NCI-H524 (cell line): ENCODE results near the gene ESRRG.

Experiments
- DNase-seq, 2 experiments: peaks; one replicate each; lab custom pipeline; 2025; lab: John Stamatoyannopoulos, UW

ESRRG gene

GRCh38 chr1:216630532-216630931, 92.7 kb downstream of the ESRRG start:
- DNase-seq: no peak

- no peak for DNase-seq
Observed at GRCh38 chr1:216627252-216627651, 96.0 kb downstream of the ESRRG start.

GRCh38 chr1:216626394-216627067, 96.7 kb downstream of the ESRRG start:
- DNase-seq: no peak

- DNase-seq: peak; percentile 82 to 95
Observed at GRCh38 chr1:216621536-216621935, 101.7 kb downstream of the ESRRG start.

GRCh38 chr1:216617081-216617875, 106.0 kb downstream of the ESRRG start:
- peak; percentile 5 to 12 for DNase-seq

GRCh38 chr1:216616425-216616824, 106.8 kb downstream of the ESRRG start:
- DNase-seq: no peak

GRCh38 chr1:216614011-216614934, 109.0 kb downstream of the ESRRG start:
- no peak for DNase-seq

GRCh38 chr1:216612291-216612690, 110.9 kb downstream of the ESRRG start:
- no peak for DNase-seq

- DNase-seq: no peak
Observed at GRCh38 chr1:216607067-216607697, 116.0 kb downstream of the ESRRG start.

- DNase-seq: no peak
Observed at GRCh38 chr1:216606047-216606637, 117.1 kb downstream of the ESRRG start.

- peak; percentile 45 to 80 for DNase-seq
Observed at GRCh38 chr1:216604771-216605170, 118.5 kb downstream of the ESRRG start.

GRCh38 chr1:216600730-216601609, 122.3 kb downstream of the ESRRG start:
- DNase-seq: peak; percentile 33 to 69

GRCh38 chr1:216599851-216600250, 123.4 kb downstream of the ESRRG start:
- peak; percentile 36 to 74 for DNase-seq

- no peak for DNase-seq
Observed at GRCh38 chr1:216598448-216598847, 124.8 kb downstream of the ESRRG start.

GRCh38 chr1:216596281-216596862, 126.9 kb downstream of the ESRRG start:
- DNase-seq: peak in 1 of 2 experiments; percentile 14

GRCh38 chr1:216587715-216588114, 135.5 kb downstream of the ESRRG start:
- no peak for DNase-seq

- no peak for DNase-seq
Observed at GRCh38 chr1:216582151-216582550, 141.1 kb downstream of the ESRRG start.

GRCh38 chr1:216580538-216581057, 142.6 kb downstream of the ESRRG start:
- DNase-seq: no peak

GRCh38 chr1:216576234-216576937, 146.8 kb downstream of the ESRRG start:
- DNase-seq: no peak
